ENCODE results near the gene TMEM14A. TPM values are rescaled to one million over a fixed set of nuclear protein-coding genes. Genes with fewer than 3 reads are reported as not detected.

The TMEM14A gene
- total and polyA plus RNA-seq, 3 donors from 2014 or later: 23.7 to 33.4 (median 27.4) TPM

GRCh38 chr6:52634211-52634610 lies 36.7 kb upstream of the TMEM14A start:
- H3K36me3 ChIP-seq (ENCODE audit: low read depth, missing control alignments): no peaks in the 10 kb centered on the region
- no peaks in the 10 kb centered on the region for H3K27me3 ChIP-seq
- H3K9me3 ChIP-seq: no peaks in the 10 kb centered on the region
- DNase-seq: no peak
- TF ChIP-seq POLR2A (IDR thresholded peaks at IDR 0.05): no peak
- TF ChIP-seq CTCF (IDR thresholded peaks at IDR 0.05): no peak
- H3K4me3 ChIP-seq: no peak overlapping the region
- WGBS, 2 donors: 80% methylated on average over 3 of the region's 3 CpGs
- intact Hi-C loops (cut with DNase I; ENCODE audit: low total_unique reads): no loop called here
- no peaks in the 10 kb centered on the region for H3K4me1 ChIP-seq
- H3K27ac ChIP-seq: no peak overlapping the region

GRCh38 chr6:52635049-52635577 lies 35.8 kb upstream of the TMEM14A start:
- Histone ChIP-seq H3K27ac (no peak overlapping the region), H3K36me3 (ENCODE audit: low read depth, missing control alignments) (no peaks in the 10 kb centered on the region), H3K4me1 (no peaks in the 10 kb centered on the region), H3K4me3 (no peak overlapping the region), H3K27me3 (no peaks in the 10 kb centered on the region), H3K9me3 (no peaks in the 10 kb centered on the region)
- DNase-seq: no peak
- intact Hi-C loops (cut with DNase I; ENCODE audit: low total_unique reads): no loop called here
- no peak for TF ChIP-seq CTCF (IDR thresholded peaks at IDR 0.05)
- TF ChIP-seq POLR2A (IDR thresholded peaks at IDR 0.05): no peak
- WGBS, 2 donors: 75% methylated on average over 5 of the region's 5 CpGs

GRCh38 chr6:52636830-52637229 lies 34.1 kb upstream of the TMEM14A start:
- no peak for DNase-seq
- H3K4me3 ChIP-seq: no peak overlapping the region
- no peak overlapping the region for H3K27ac ChIP-seq
- no peaks in the 10 kb centered on the region for H3K36me3 ChIP-seq (ENCODE audit: low read depth, missing control alignments)
- no peaks in the 10 kb centered on the region for H3K9me3 ChIP-seq
- WGBS, 2 donors: 90 to 94% methylated on average over 2 of the region's 2 CpGs
- no peak for TF ChIP-seq CTCF (IDR thresholded peaks at IDR 0.05)
- TF ChIP-seq POLR2A (IDR thresholded peaks at IDR 0.05): no peak
- intact Hi-C loops (cut with DNase I; ENCODE audit: low total_unique reads): no loop called here
- no peaks in the 10 kb centered on the region for H3K4me1 ChIP-seq
- H3K27me3 ChIP-seq: no peaks in the 10 kb centered on the region

- no peak for TF ChIP-seq POLR2A (IDR thresholded peaks at IDR 0.05)
- no peak for TF ChIP-seq CTCF (IDR thresholded peaks at IDR 0.05)
- no peaks in the 10 kb centered on the region for H3K36me3 ChIP-seq (ENCODE audit: low read depth, missing control alignments)
- H3K4me1 ChIP-seq: no peaks in the 10 kb centered on the region
- no peak overlapping the region for H3K27ac ChIP-seq
- WGBS, 2 donors: 86 to 87% methylated on average over 2 of the region's 2 CpGs
- no peaks in the 10 kb centered on the region for H3K9me3 ChIP-seq
- no peak for DNase-seq
- intact Hi-C loops (cut with DNase I; ENCODE audit: low total_unique reads): no loop called here
- H3K27me3 ChIP-seq: no peaks in the 10 kb centered on the region
- H3K4me3 ChIP-seq: no peak overlapping the region
These were observed 31.4 kb upstream of the TMEM14A start for GRCh38 chr6:52639493-52639892.

GRCh38 chr6:52640170-52640569 lies 30.7 kb upstream of the TMEM14A start:
- H3K9me3 ChIP-seq: no peaks in the 10 kb centered on the region
- no peak for TF ChIP-seq POLR2A (IDR thresholded peaks at IDR 0.05)
- no peak for TF ChIP-seq CTCF (IDR thresholded peaks at IDR 0.05)
- no peak overlapping the region for H3K27ac ChIP-seq
- no peaks in the 10 kb centered on the region for H3K4me1 ChIP-seq
- H3K27me3 ChIP-seq: no peaks in the 10 kb centered on the region
- no peak for DNase-seq
- no peak overlapping the region for H3K4me3 ChIP-seq
- WGBS, 2 donors: 50 to 57% methylated on average over 8 to 11 of the region's 11 CpGs
- no peaks in the 10 kb centered on the region for H3K36me3 ChIP-seq (ENCODE audit: low read depth, missing control alignments)
- intact Hi-C loops (cut with DNase I; ENCODE audit: low total_unique reads): no loop called here

Data from testis (tissue), 3 donors.